H1 (cell line): ENCODE measurements around the gene NXNL2. TPM values are rescaled to one million over a fixed set of nuclear protein-coding genes. Genes with fewer than 3 reads are reported as not detected.

ENCODE experiments used
- CTCF ChIA-PET: fragments of 300-600 bp; sonication (Branson Sonifier 250); formaldehyde crosslinking; loops from one replicate; lab custom pipeline; 2021; ENCODE audit not compliant: partially characterized antibody; lab: Charles Lee
- POLR2A ChIA-PET: fragments of 300-600 bp; sonication (Branson Sonifier 250); formaldehyde crosslinking; loops from one replicate; lab custom pipeline; 2021; ENCODE audit warnings: inconsistent platforms; ENCODE audit not compliant: partially characterized antibody; lab: Charles Lee
- DNase-seq, 2 experiments: peaks; one replicate each; pipeline versions ENCODE4 v3.0.0 to v3.0.0-alpha.2; 2010 to 2022; ENCODE audit warnings: low spot score in 2 of 2, low read depth in 1 of 2, mixed read lengths in 1 of 2
- FAIRE-seq: peaks from 2 replicates; lab custom pipeline; 2011; peaks lifted over from hg19 to GRCh38; lab: Jason Lieb, UNC
- H2AFZ ChIP-seq: 2 replicates; pipeline ENCODE4 v1.8.1; 2012; ENCODE audit warnings: low read length, inconsistent platforms
- H2AK5ac ChIP-seq: 2 replicates; pipeline ENCODE4 v1.6.1; 2013; ENCODE audit warnings: low read depth, low read length
- H2BK120ac ChIP-seq: replicated peaks from 2 replicates; pipeline ENCODE3; 2013; ENCODE audit warnings: low read depth, low read length, inconsistent platforms
- H2BK12ac ChIP-seq: 2 replicates; pipeline ENCODE4 v1.6.1; 2013; ENCODE audit warnings: low read depth, low read length
- H2BK15ac ChIP-seq: 2 replicates; pipeline ENCODE4 v1.6.1; 2013; ENCODE audit warnings: low read length
- H2BK20ac ChIP-seq: 2 replicates; pipeline ENCODE4 v1.6.1; 2013; ENCODE audit warnings: low read length
- H2BK5ac ChIP-seq: 2 replicates; pipeline ENCODE4 v1.6.1; 2013; ENCODE audit warnings: low read depth, low read length
- H3K14ac ChIP-seq: 2 replicates; pipeline ENCODE4 v1.6.1; 2013; ENCODE audit warnings: inconsistent platforms; ENCODE audit not compliant: insufficient read length
- H3K18ac ChIP-seq: 2 replicates; pipeline ENCODE4 v1.6.1; 2013; ENCODE audit warnings: low read length; ENCODE audit errors: extremely low read depth
- H3K23ac ChIP-seq: 2 replicates; pipeline ENCODE4 v1.6.1; 2013; ENCODE audit warnings: inconsistent platforms; ENCODE audit not compliant: insufficient read length
- H3K23me2 ChIP-seq: 2 replicates; pipeline ENCODE4 v1.6.1; 2013; ENCODE audit warnings: low read depth, low read length
- H3K27ac ChIP-seq: 2 replicates; pipeline ENCODE4 v1.6.1; 2011; ENCODE audit warnings: low read depth, low read length, inconsistent platforms
- H3K27me3 ChIP-seq, 4 experiments: replicated peaks in 1 of 4; 1 replicate in 1 of 4; 2 replicates in 3 of 4; pipeline versions ENCODE4 v1.6.1 to v1.8.1; 2011 to 2013; ENCODE audit warnings: low read length in 3 of 4, mild to moderate bottlenecking in 3 of 4, inconsistent platforms in 2 of 4, mixed read lengths in 2 of 4, moderate library complexity in 1 of 4; ENCODE audit not compliant: control insufficient read depth in 3 of 4, insufficient read depth in 3 of 4; ENCODE audit errors: extremely low read depth in 1 of 4
- H3K36me3 ChIP-seq, 4 experiments: 2 replicates each; pipeline versions ENCODE4 v1.6.1 to v1.8.1; 2011 to 2013; ENCODE audit warnings: mild to moderate bottlenecking in 4 of 4, low read length in 3 of 4, moderate library complexity in 2 of 4, control low read depth in 1 of 4, inconsistent platforms in 1 of 4; ENCODE audit not compliant: insufficient read depth in 4 of 4, control insufficient read depth in 2 of 4
- H3K4ac ChIP-seq: replicated peaks from 2 replicates; pipeline ENCODE3; 2013; ENCODE audit warnings: low read length, low read depth, mixed read lengths, inconsistent platforms; ENCODE audit not compliant: insufficient read length
- H3K4me1 ChIP-seq, 4 experiments: replicated peaks in 1 of 4; 1 replicate in 1 of 4; 2 replicates in 3 of 4; pipeline versions ENCODE4 v1.6.1 to v1.8.1; 2011 to 2013; ENCODE audit warnings: low read length in 3 of 4, inconsistent platforms in 2 of 4, mixed read lengths in 1 of 4; ENCODE audit not compliant: insufficient read depth in 4 of 4, control insufficient read depth in 3 of 4
- H3K4me2 ChIP-seq, 2 experiments: 2 replicates each; pipeline versions ENCODE4 v1.6.1 to v1.8.1; 2011 to 2013; ENCODE audit warnings: low read depth in 2 of 2, low read length in 2 of 2, control low read depth in 1 of 2, inconsistent platforms in 1 of 2, mild to moderate bottlenecking in 1 of 2; ENCODE audit not compliant: insufficient read depth in 1 of 2
- H3K4me3 ChIP-seq, 4 experiments: fragments of 200-600, 300-600 bp in 1 of 4; sonication (generic), shearing (Covaris generic), sonication (Bioruptor Twin) in 1 of 4; 2 replicates each; pipeline versions ENCODE4 v1.5.1 to v1.8.1; 2011 to 2016; ENCODE audit warnings: low read length in 4 of 4, low read depth in 3 of 4, control low read depth in 2 of 4, inconsistent platforms in 2 of 4, mild to moderate bottlenecking in 2 of 4, mixed read lengths in 1 of 4, moderate library complexity in 1 of 4; ENCODE audit not compliant: insufficient read depth in 2 of 4; ENCODE audit errors: extremely low read depth in 1 of 4
- H3K56ac ChIP-seq: replicated peaks from 2 replicates; pipeline ENCODE3; 2013; ENCODE audit warnings: low read depth, mild to moderate bottlenecking, mixed read lengths, low read length, inconsistent platforms; ENCODE audit not compliant: insufficient read length
- H3K79me1 ChIP-seq: 2 replicates; pipeline ENCODE4 v1.6.1; 2013; ENCODE audit warnings: low read depth, low read length, control low read depth
- H3K79me2 ChIP-seq, 2 experiments: 2 replicates each; pipeline versions ENCODE4 v1.6.1 to v1.8.1; 2012 to 2013; ENCODE audit warnings: low read length in 2 of 2, mild to moderate bottlenecking in 2 of 2, inconsistent platforms in 1 of 2; ENCODE audit not compliant: insufficient read depth in 2 of 2, control insufficient read depth in 1 of 2
- H3K9ac ChIP-seq, 4 experiments: replicated peaks in 1 of 4; 1 replicate in 1 of 4; 2 replicates in 3 of 4; pipeline versions ENCODE4 v1.6.1 to v1.8.1; 2011 to 2013; ENCODE audit warnings: low read depth in 3 of 4, low read length in 3 of 4, control low read depth in 2 of 4, mild to moderate bottlenecking in 2 of 4, moderate library complexity in 2 of 4, inconsistent platforms in 1 of 4; ENCODE audit errors: extremely low read depth in 1 of 4
- H3K9me3 ChIP-seq, 2 experiments: 2 replicates each; pipeline versions ENCODE4 v1.6.1 to v1.8.1; 2012 to 2013; ENCODE audit warnings: mild to moderate bottlenecking in 2 of 2, moderate library complexity in 2 of 2, control low read depth in 1 of 2, inconsistent platforms in 1 of 2, low read depth in 1 of 2, low read length in 1 of 2, mixed read lengths in 1 of 2; ENCODE audit not compliant: insufficient read depth in 2 of 2
- H4K20me1 ChIP-seq, 2 experiments: replicated peaks in 1 of 2; 2 replicates each; pipeline versions ENCODE3 to v1.8.1; 2011 to 2013; ENCODE audit warnings: inconsistent platforms in 2 of 2, low read length in 2 of 2, mild to moderate bottlenecking in 1 of 2; ENCODE audit not compliant: insufficient read depth in 2 of 2, control insufficient read depth in 1 of 2
- H4K5ac ChIP-seq: 2 replicates; pipeline ENCODE4 v1.6.1; 2013; ENCODE audit warnings: low read length, low read depth, mixed read lengths, inconsistent platforms; ENCODE audit not compliant: insufficient read length
- H4K8ac ChIP-seq: 2 replicates; pipeline ENCODE4 v1.8.0; 2013; ENCODE audit warnings: mild to moderate bottlenecking, moderate library complexity, low read length, inconsistent platforms; ENCODE audit not compliant: insufficient read depth; ENCODE audit errors: extremely low read depth
- H4K91ac ChIP-seq: replicated peaks from 2 replicates; pipeline ENCODE3; 2013; ENCODE audit warnings: low read length, mixed read lengths, inconsistent platforms; ENCODE audit not compliant: insufficient read length
- CEBPB ChIP-seq: IDR thresholded peaks from 2 replicates; pipeline ENCODE4 v1.6.1; 2012; ENCODE audit warnings: low read depth, low read length
- CTBP2 ChIP-seq: IDR thresholded peaks from 2 replicates; pipeline ENCODE4 v1.7.0; 2011; ENCODE audit warnings: borderline replicate concordance, mild to moderate bottlenecking, moderate library complexity, mixed read lengths, low read length; ENCODE audit not compliant: insufficient read depth, insufficient read length
- EZH2 ChIP-seq: fragments of 200-600 bp; sonication (generic); IDR thresholded peaks from 2 replicates; pipeline ENCODE4 v1.7.1; 2012; ENCODE audit warnings: low read depth, mild to moderate bottlenecking, moderate library complexity, low read length, inconsistent platforms; ENCODE audit not compliant: severe bottlenecking
- SP4 ChIP-seq: IDR thresholded peaks from 2 replicates; pipeline ENCODE4 v1.6.1; 2012; ENCODE audit warnings: low read length, inconsistent platforms
- WGBS, 2 experiments: shearing (Covaris generic) in 1 of 2; methylation state at CpG; one replicate each; pipeline versions ENCODE4 v1.1.6 to v1.1.7; 2013 to 2015; ENCODE audit warnings: low lambda C conversion rate in 2 of 2, mixed read lengths in 2 of 2, inconsistent platforms in 1 of 2, low coverage in 1 of 2, missing lambda C conversion rate in 1 of 2; ENCODE audit not compliant: insufficient replicate concordance in 2 of 2, insufficient coverage in 1 of 2, insufficient read length in 1 of 2; ENCODE audit errors: extremely low coverage in 1 of 2, missing lambda C conversion rate in 1 of 2; 5-methylcytosine and 5-hydroxymethylcytosine counted together
- polyA plus RNA-seq, 7 experiments: library from polyadenylated mRNA; depleted of rRNA in 3 of 7; stranded (reverse) in 5 of 7; unstranded in 2 of 7; fragments of >200 nt in 5 of 7; fragments of 200-250 nt in 2 of 7; gene quantifications; 1 replicate in 5 of 7; 2 replicates in 1 of 7; 4 replicates in 1 of 7; pipeline versions ENCODE4 v1.2.1 to v1.2.3, GENCODE V29; 2011 to 2013; ENCODE audit warnings: missing spikeins in 2 of 7, mixed read lengths in 2 of 7
- total RNA-seq: library from RNA; stranded (reverse); fragmentation: NEBNext Ultra II Directional; extraction: Animal tissue kit (Norgen Biotek cat#: 25700); gene quantifications from 2 replicates; pipeline ENCODE4 v1.2.1, GENCODE V29; 2021
- TF ChIP-seq, protein P1 (sequence below), 3 experiments: IDR thresholded peaks; 1 replicate in 2 of 3; 2 replicates in 1 of 3; pipeline versions ENCODE4 v1.5.1 to v1.6.1; 2011; ENCODE audit warnings: low read length in 3 of 3, mild to moderate bottlenecking in 3 of 3, inconsistent platforms in 2 of 3, low read depth in 1 of 3, moderate library complexity in 1 of 3; ENCODE audit not compliant: insufficient read depth in 1 of 3; ENCODE audit errors: control extremely low read depth in 1 of 3
- TF ChIP-seq, protein P2 (sequence below): IDR thresholded peaks from 2 replicates; pipeline ENCODE4 v1.6.1; 2012; ENCODE audit warnings: inconsistent platforms

NXNL2 gene
- total and polyA plus RNA-seq, 2 of the 8 experiments (the other 6 are each of a cell fraction or from before 2014, with no cell fraction given), result 1.9 to 2.6 TPM

DNA sequence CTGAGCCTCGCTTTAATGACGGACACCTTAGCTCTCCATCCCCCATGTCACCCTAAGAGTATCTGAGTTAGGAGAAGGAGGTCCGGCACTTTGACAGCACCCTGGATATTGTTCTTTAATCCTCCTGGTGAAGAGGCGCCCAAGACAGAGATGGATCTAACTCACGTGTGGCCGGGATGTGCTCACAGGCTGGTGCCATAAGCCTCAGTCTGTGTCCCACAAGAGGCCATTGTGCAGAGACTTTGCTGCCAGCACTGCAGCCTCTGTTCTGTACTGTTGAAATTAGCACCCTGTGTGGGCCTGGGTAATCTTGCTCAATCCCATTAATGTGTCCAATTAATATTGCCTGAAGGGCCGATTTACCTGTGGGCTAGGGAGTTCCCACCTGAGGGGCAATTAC lies 37.7 kb downstream of the NXNL2 start:
- H2AK5ac ChIP-seq, result no peak overlapping the region
- ChIA-PET CTCF (interaction anchor here (0.6 to 1.7 kb wide), 6 partner anchors 9 to 398 kb away, joined by 3 to 8 read pairs (median 4); no protein-coding TSS in a partner anchor), POLR2A (no interaction called here)

More for the DNA sequence above, 37.7 kb downstream of the NXNL2 start:
- no peak overlapping the region for H3K9ac ChIP-seq
- no peaks in the 10 kb centered on the region for H3K79me1 ChIP-seq
- no peak overlapping the region for H2BK20ac ChIP-seq
- H3K4ac ChIP-seq, result no peak overlapping the region
- H3K79me2 ChIP-seq, result no peaks in the 10 kb centered on the region
- no peak overlapping the region for H2AFZ ChIP-seq
- no peak overlapping the region for H2BK12ac ChIP-seq
- no peak overlapping the region for H3K23ac ChIP-seq
- no peak overlapping the region for H4K5ac ChIP-seq
- no peaks in the 10 kb centered on the region for H3K27me3 ChIP-seq
- TF ChIP-seq EZH2 (no peak), CEBPB (no peak), SP4 (no peak), CTBP2 (no peak)
- TF ChIP-seq, protein P1, sequence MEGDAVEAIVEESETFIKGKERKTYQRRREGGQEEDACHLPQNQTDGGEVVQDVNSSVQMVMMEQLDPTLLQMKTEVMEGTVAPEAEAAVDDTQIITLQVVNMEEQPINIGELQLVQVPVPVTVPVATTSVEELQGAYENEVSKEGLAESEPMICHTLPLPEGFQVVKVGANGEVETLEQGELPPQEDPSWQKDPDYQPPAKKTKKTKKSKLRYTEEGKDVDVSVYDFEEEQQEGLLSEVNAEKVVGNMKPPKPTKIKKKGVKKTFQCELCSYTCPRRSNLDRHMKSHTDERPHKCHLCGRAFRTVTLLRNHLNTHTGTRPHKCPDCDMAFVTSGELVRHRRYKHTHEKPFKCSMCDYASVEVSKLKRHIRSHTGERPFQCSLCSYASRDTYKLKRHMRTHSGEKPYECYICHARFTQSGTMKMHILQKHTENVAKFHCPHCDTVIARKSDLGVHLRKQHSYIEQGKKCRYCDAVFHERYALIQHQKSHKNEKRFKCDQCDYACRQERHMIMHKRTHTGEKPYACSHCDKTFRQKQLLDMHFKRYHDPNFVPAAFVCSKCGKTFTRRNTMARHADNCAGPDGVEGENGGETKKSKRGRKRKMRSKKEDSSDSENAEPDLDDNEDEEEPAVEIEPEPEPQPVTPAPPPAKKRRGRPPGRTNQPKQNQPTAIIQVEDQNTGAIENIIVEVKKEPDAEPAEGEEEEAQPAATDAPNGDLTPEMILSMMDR (IDR thresholded peaks at IDR 0.05; ENCODE audit: control extremely low read depth in 1 of 3, insufficient read depth in 1 of 3, low read depth in 1 of 3, low read length in 3 of 3), result no peak
- TF ChIP-seq, protein P2, sequence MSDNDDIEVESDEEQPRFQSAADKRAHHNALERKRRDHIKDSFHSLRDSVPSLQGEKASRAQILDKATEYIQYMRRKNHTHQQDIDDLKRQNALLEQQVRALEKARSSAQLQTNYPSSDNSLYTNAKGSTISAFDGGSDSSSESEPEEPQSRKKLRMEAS, result no peak
- H3K4me1 ChIP-seq, result no peaks in the 10 kb centered on the region; a peak in 1 of 7 replicates
- no peak overlapping the region for H3K27ac ChIP-seq
- H2BK120ac ChIP-seq, result no peak overlapping the region
- H2BK15ac ChIP-seq, result no peak overlapping the region
- H4K8ac ChIP-seq, result no peak overlapping the region
- H3K36me3 ChIP-seq, result no peaks in the 10 kb centered on the region
- no peak overlapping the region for H3K14ac ChIP-seq
- no peaks in the 10 kb centered on the region for H3K23me2 ChIP-seq
- no peak overlapping the region for H3K56ac ChIP-seq
- FAIRE-seq (no peak), DNase-seq (no peak)
- no peaks in the 10 kb centered on the region for H3K9me3 ChIP-seq
- no peak overlapping the region for H4K91ac ChIP-seq
- H3K4me2 ChIP-seq, result no peak overlapping the region
- H2BK5ac ChIP-seq, result no peak overlapping the region
- H4K20me1 ChIP-seq, result no peaks in the 10 kb centered on the region
- 90% methylated on average over 5 of the region's 7 CpGs; no CpG with 5 or more reads in 1 of the 2 experiments for WGBS, 2 experiments
- H3K4me3 ChIP-seq, result no peak overlapping the region
- no peak overlapping the region for H3K18ac ChIP-seq
